Measurements from ENCODE around the gene AP3S1. TPM values are rescaled to one million over a fixed set of nuclear protein-coding genes. Genes with fewer than 3 reads are reported as not detected.
A peak's percentile ranks its signal among the peaks of the same experiment; 100 is the strongest.

The AP3S1 gene
- total RNA-seq, 4 donors from 2014 or later: 34.9 to 115 (median 70.3) TPM

- H3K4me1 ChIP-seq: peaks cover 11% of the 10 kb centered on the region
- no peak overlapping the region for H3K4me3 ChIP-seq
- H3K27ac ChIP-seq: no peak overlapping the region
- no peaks in the 10 kb centered on the region for H3K9me3 ChIP-seq
- H3K27me3 ChIP-seq: peaks cover 26% of the 10 kb centered on the region
- DNase-seq (ENCODE audit: low spot score in 2 of 2): no peak
- H3K36me3 ChIP-seq: no peaks in the 10 kb centered on the region
- no peak for TF ChIP-seq POLR2AphosphoS5 (IDR thresholded peaks at IDR 0.05)
These were observed 31.0 kb upstream of the AP3S1 start for GRCh38 chr5:115810761-115811160.

- no peak for TF ChIP-seq POLR2AphosphoS5 (IDR thresholded peaks at IDR 0.05)
- no peak for TF ChIP-seq POLR2A (IDR thresholded peaks at IDR 0.05)
- no peak for TF ChIP-seq CTCF (IDR thresholded peaks at IDR 0.05)
- TF ChIP-seq EP300 (IDR thresholded peaks at IDR 0.05): no peak
- Histone ChIP-seq H3K9me3 (no peaks in the 10 kb centered on the region), H3K4me3 (no peak overlapping the region), H3K4me1 (peaks cover 17% of the 10 kb centered on the region), H3K27ac (no peak overlapping the region), H3K27me3 (peaks cover 32% of the 10 kb centered on the region), H3K36me3 (no peaks in the 10 kb centered on the region)
- no peak for DNase-seq (ENCODE audit: low spot score in 2 of 2)
These were observed 30.3 kb upstream of the AP3S1 start for GRCh38 chr5:115811406-115811805.

- WGBS: 90% methylated on average over 1 of the region's 1 CpG
These were observed 29.4 kb upstream of the AP3S1 start for GRCh38 chr5:115812372-115812771.

GRCh38 chr5:115813719-115814118 lies 28.0 kb upstream of the AP3S1 start:
- no peak overlapping the region for H3K27ac ChIP-seq
- DNase-seq (ENCODE audit: low spot score in 2 of 2): no peak
- H3K9me3 ChIP-seq: no peaks in the 10 kb centered on the region
- H3K36me3 ChIP-seq: no peaks in the 10 kb centered on the region
- TF ChIP-seq POLR2AphosphoS5 (IDR thresholded peaks at IDR 0.05): no peak
- no peak for TF ChIP-seq POLR2A (IDR thresholded peaks at IDR 0.05)
- no peak for TF ChIP-seq EP300 (IDR thresholded peaks at IDR 0.05)
- no peak for TF ChIP-seq CTCF (IDR thresholded peaks at IDR 0.05)
- WGBS: 77% methylated on average over 5 of the region's 5 CpGs
- peaks cover 42% of the 10 kb centered on the region for H3K27me3 ChIP-seq
- H3K4me1 ChIP-seq: peaks cover 23% of the 10 kb centered on the region
- H3K4me3 ChIP-seq: no peak overlapping the region

More at GRCh38 chr5:115812372-115812771, 29.4 kb upstream of the AP3S1 start:
- peaks cover 42% of the 10 kb centered on the region for H3K27me3 ChIP-seq
- TF ChIP-seq POLR2AphosphoS5 (IDR thresholded peaks at IDR 0.05) (no peak), EP300 (IDR thresholded peaks at IDR 0.05) (no peak), POLR2A (IDR thresholded peaks at IDR 0.05) (no peak), CTCF (IDR thresholded peaks at IDR 0.05) (no peak)
- H3K36me3 ChIP-seq: no peaks in the 10 kb centered on the region
- no peaks in the 10 kb centered on the region for H3K9me3 ChIP-seq
- no peak overlapping the region for H3K27ac ChIP-seq
- no peak overlapping the region for H3K4me3 ChIP-seq
- no peak for DNase-seq (ENCODE audit: low spot score in 2 of 2)
- peaks cover 23% of the 10 kb centered on the region for H3K4me1 ChIP-seq

- Histone ChIP-seq H3K27me3 (peaks cover 42% of the 10 kb centered on the region), H3K4me3 (peak overlapping the region; percentile 53), H3K4me1 (peaks cover 22% of the 10 kb centered on the region), H3K27ac (no peak overlapping the region), H3K9me3 (no peaks in the 10 kb centered on the region), H3K36me3 (no peaks in the 10 kb centered on the region)
- WGBS: 36% methylated on average over 21 of the region's 21 CpGs
- TF ChIP-seq POLR2AphosphoS5 (IDR thresholded peaks at IDR 0.05) (no peak), EP300 (IDR thresholded peaks at IDR 0.05) (no peak)
- DNase-seq (ENCODE audit: low spot score in 2 of 2): no peak
These were observed 26.6 kb upstream of the AP3S1 start for GRCh38 chr5:115815006-115815692.

- H3K27me3 ChIP-seq: peaks cover 42% of the 10 kb centered on the region
- H3K27ac ChIP-seq: no peak overlapping the region
- TF ChIP-seq POLR2AphosphoS5 (IDR thresholded peaks at IDR 0.05): no peak
- TF ChIP-seq CTCF (IDR thresholded peaks at IDR 0.05): no peak
- no peak for TF ChIP-seq POLR2A (IDR thresholded peaks at IDR 0.05)
- TF ChIP-seq EP300 (IDR thresholded peaks at IDR 0.05): no peak
- WGBS: 1% methylated on average over 27 of the region's 48 CpGs
- no peak for DNase-seq (ENCODE audit: low spot score in 2 of 2)
- no peaks in the 10 kb centered on the region for H3K36me3 ChIP-seq
- peak overlapping the region; percentile 53 for H3K4me3 ChIP-seq
- peaks cover 20% of the 10 kb centered on the region for H3K4me1 ChIP-seq
- H3K9me3 ChIP-seq: no peaks in the 10 kb centered on the region
These were observed 26.0 kb upstream of the AP3S1 start for GRCh38 chr5:115815693-115816225.
